ENCODE results near the gene KCNH2. TPM values are rescaled to one million over a fixed set of nuclear protein-coding genes. Genes with fewer than 3 reads are reported as not detected.

KCNH2 gene
- total RNA-seq, 1 donor, result not detected

- Histone ChIP-seq H3K9me3 (ENCODE audit: low read depth, low read length) (no peaks in the 10 kb centered on the region), H3K27ac (ENCODE audit: low read depth, low read length) (no peak overlapping the region), H3K27me3 (ENCODE audit: insufficient read depth, low read length) (peaks cover 17% of the 10 kb centered on the region), H3K4me1 (ENCODE audit: insufficient read depth, low read length) (no peaks in the 10 kb centered on the region), H2AFZ (ENCODE audit: low read length) (no peak overlapping the region), H4K20me1 (ENCODE audit: insufficient read depth, low read length) (no peaks in the 10 kb centered on the region), H3K4me3 (ENCODE audit: insufficient read depth, low read length) (no peak overlapping the region), H3K79me2 (ENCODE audit: insufficient read depth, low read length) (no peaks in the 10 kb centered on the region), H3K4me2 (ENCODE audit: insufficient read depth, low read length) (no peak overlapping the region), H3K36me3 (ENCODE audit: insufficient read depth, low read length) (no peaks in the 10 kb centered on the region)
- TF ChIP-seq CTCF (IDR thresholded peaks at IDR 0.05; ENCODE audit: extremely low read depth, low read depth, low read length), result no peak
- no peak for DNase-seq (ENCODE audit: insufficient read length, low spot score, missing footprints)
These were observed 59.0 kb downstream of the KCNH2 start for GRCh38 chr7:150919160-150919559.

- Histone ChIP-seq H3K27me3 (ENCODE audit: insufficient read depth, low read length) (peaks cover 17% of the 10 kb centered on the region), H3K36me3 (ENCODE audit: insufficient read depth, low read length) (no peaks in the 10 kb centered on the region), H3K27ac (ENCODE audit: low read depth, low read length) (no peak overlapping the region), H3K4me2 (ENCODE audit: insufficient read depth, low read length) (no peak overlapping the region), H3K4me1 (ENCODE audit: insufficient read depth, low read length) (no peaks in the 10 kb centered on the region), H3K79me2 (ENCODE audit: insufficient read depth, low read length) (no peaks in the 10 kb centered on the region), H3K9me3 (ENCODE audit: low read depth, low read length) (no peaks in the 10 kb centered on the region), H2AFZ (ENCODE audit: low read length) (no peak overlapping the region), H4K20me1 (ENCODE audit: insufficient read depth, low read length) (no peaks in the 10 kb centered on the region), H3K4me3 (ENCODE audit: insufficient read depth, low read length) (no peak overlapping the region)
- DNase-seq (ENCODE audit: insufficient read length, low spot score, missing footprints), result no peak
- TF ChIP-seq CTCF (IDR thresholded peaks at IDR 0.05; ENCODE audit: extremely low read depth, low read depth, low read length), result no peak
These were observed 59.7 kb downstream of the KCNH2 start for GRCh38 chr7:150918378-150918777.

GRCh38 chr7:150917969-150918368 lies 60.2 kb downstream of the KCNH2 start:
- Histone ChIP-seq H4K20me1 (ENCODE audit: insufficient read depth, low read length) (no peaks in the 10 kb centered on the region), H3K27me3 (ENCODE audit: insufficient read depth, low read length) (peaks cover 17% of the 10 kb centered on the region), H3K4me2 (ENCODE audit: insufficient read depth, low read length) (no peak overlapping the region), H3K4me3 (ENCODE audit: insufficient read depth, low read length) (no peak overlapping the region), H3K79me2 (ENCODE audit: insufficient read depth, low read length) (no peaks in the 10 kb centered on the region), H3K4me1 (ENCODE audit: insufficient read depth, low read length) (no peaks in the 10 kb centered on the region), H2AFZ (ENCODE audit: low read length) (no peak overlapping the region), H3K27ac (ENCODE audit: low read depth, low read length) (no peak overlapping the region), H3K36me3 (ENCODE audit: insufficient read depth, low read length) (no peaks in the 10 kb centered on the region), H3K9me3 (ENCODE audit: low read depth, low read length) (no peaks in the 10 kb centered on the region)
- DNase-seq (ENCODE audit: insufficient read length, low spot score, missing footprints), result no peak
- no peak for TF ChIP-seq CTCF (IDR thresholded peaks at IDR 0.05; ENCODE audit: extremely low read depth, low read depth, low read length)

- DNase-seq (ENCODE audit: insufficient read length, low spot score, missing footprints), result no peak
- H3K36me3 ChIP-seq (ENCODE audit: insufficient read depth, low read length), result no peaks in the 10 kb centered on the region
- no peaks in the 10 kb centered on the region for H3K9me3 ChIP-seq (ENCODE audit: low read depth, low read length)
- H2AFZ ChIP-seq (ENCODE audit: low read length), result no peak overlapping the region
- no peaks in the 10 kb centered on the region for H3K4me1 ChIP-seq (ENCODE audit: insufficient read depth, low read length)
- no peak overlapping the region for H3K4me3 ChIP-seq (ENCODE audit: insufficient read depth, low read length)
- peaks cover 17% of the 10 kb centered on the region for H3K27me3 ChIP-seq (ENCODE audit: insufficient read depth, low read length)
- no peaks in the 10 kb centered on the region for H3K79me2 ChIP-seq (ENCODE audit: insufficient read depth, low read length)
- H4K20me1 ChIP-seq (ENCODE audit: insufficient read depth, low read length), result no peaks in the 10 kb centered on the region
- H3K4me2 ChIP-seq (ENCODE audit: insufficient read depth, low read length), result no peak overlapping the region
- TF ChIP-seq CTCF (IDR thresholded peaks at IDR 0.05; ENCODE audit: extremely low read depth, low read depth, low read length), result no peak
- no peak overlapping the region for H3K27ac ChIP-seq (ENCODE audit: low read depth, low read length)
These were observed 61.5 kb downstream of the KCNH2 start for GRCh38 chr7:150916670-150917069.

Data from osteoblast (primary cell).